Suprapubic skin (tissue), 3 donors: ENCODE data around the gene C11orf68.

ENCODE experiments used
- CTCF ChIP-seq, 2 donors: fragments of 200-600 bp in 1 of 2; fragments of 450-650 bp in 1 of 2; sonication (generic) in 1 of 2; IDR thresholded peaks; one replicate each; pipeline ENCODE4 v1.5.1; 2016 to 2019; ENCODE audit warnings: antibody characterized with exemption in 2 of 2, mild to moderate bottlenecking in 1 of 2, moderate library complexity in 1 of 2
- EP300 ChIP-seq: sonication (generic); formaldehyde crosslinking; IDR thresholded peaks from one replicate; pipeline ENCODE4 v1.6.1; 2017; ENCODE audit warnings: antibody characterized with exemption

GRCh38 chr11:65944767-65945166, 25.9 kb upstream of the C11orf68 start:
- TF ChIP-seq CTCF (IDR thresholded peaks at IDR 0.05): no peak
- TF ChIP-seq EP300: no peak
